Thyroid gland (tissue), 4 donors: Measurements from ENCODE around the gene LRFN4. TPM values are rescaled to one million over a fixed set of nuclear protein-coding genes. Genes with fewer than 3 reads are reported as not detected.

Experiments
- DNase-seq, 2 donors: peaks; one replicate each; pipeline ENCODE4 v3.0.0-alpha.2; 2019
- H3K27ac ChIP-seq, 3 donors: fragments of 200-600 bp; sonication (generic); 1 replicate in 2 of 3; 2 replicates in 1 of 3; pipeline ENCODE4 v1.5.1; 2016 to 2019; ENCODE audit warnings: mild to moderate bottlenecking in 1 of 3, moderate library complexity in 1 of 3
- H3K27me3 ChIP-seq: fragments of 200-600 bp; sonication (generic); one replicate; pipeline ENCODE4 v1.5.1; 2019
- H3K36me3 ChIP-seq, 2 donors: fragments of 200-600 bp; sonication (generic); one replicate each; pipeline ENCODE4 v1.5.1; 2016 to 2019
- H3K4me1 ChIP-seq, 2 donors: fragments of 200-600 bp; sonication (generic); one replicate each; pipeline ENCODE4 v1.5.1; 2017 to 2019
- H3K4me3 ChIP-seq, 3 donors: fragments of 200-600 bp; sonication (generic); replicated peaks in 1 of 3; 1 replicate in 2 of 3; 2 replicates in 1 of 3; pipeline ENCODE4 v1.5.1; 2016; ENCODE audit warnings: mild to moderate bottlenecking in 1 of 3
- H3K9me3 ChIP-seq: fragments of 200-600 bp; sonication (generic); one replicate; pipeline ENCODE4 v1.5.1; 2017
- CTCF ChIP-seq, 6 experiments: fragments of 200-600 bp in 3 of 6; fragments of 450-650 bp in 3 of 6; sonication (generic) in 3 of 6; IDR thresholded peaks; one replicate each; pipeline ENCODE4 v1.5.1; 2016 to 2019; ENCODE audit warnings: antibody characterized with exemption in 6 of 6, mild to moderate bottlenecking in 2 of 6, inconsistent platforms in 1 of 6, moderate library complexity in 1 of 6
- POLR2A ChIP-seq, 2 donors: fragments of 450-650 bp; IDR thresholded peaks; one replicate each; pipeline ENCODE4 v1.6.1; 2017; ENCODE audit warnings: antibody characterized with exemption in 2 of 2, mild to moderate bottlenecking in 2 of 2, moderate library complexity in 1 of 2
- WGBS, 2 donors: methylation state at CpG; one replicate each; pipeline ENCODE4 v1.1.5; 2017; 5-methylcytosine and 5-hydroxymethylcytosine counted together
- intact Hi-C: fragments of 100-400 bp; cut with DNase I; formaldehyde crosslinking; loops from one replicate; pipeline ENCODE4 v1.15.1; 2023
- total RNA-seq, 4 donors: library from RNA; depleted of rRNA; stranded (reverse); fragments of >200 nt; gene quantifications; one replicate each; pipeline ENCODE4 v1.2.3, GENCODE V29; 2016

The LRFN4 gene
- total RNA-seq, 4 donors from 2014 or later, result 4.7 to 7.5 (median 5.9) TPM

- Histone ChIP-seq H3K36me3 (peaks cover 0 to 15% of the 10 kb centered on the region in 2 donors), H3K4me1 (peaks cover 19 to 26% of the 10 kb centered on the region in 2 donors), H3K27me3 (no peaks in the 10 kb centered on the region), H3K9me3 (no peaks in the 10 kb centered on the region), H3K4me3 (no peak overlapping the region), H3K27ac (no peak overlapping the region)
- no peak for DNase-seq
- WGBS, 2 donors, result 91 to 95% methylated on average over 9 of the region's 9 CpGs
- TF ChIP-seq POLR2A (IDR thresholded peaks at IDR 0.05) (no peak), CTCF (IDR thresholded peaks at IDR 0.05) (no peak)
- intact Hi-C loops, result no loop called here
Observed at GRCh38 chr11:66845876-66846212, 11.0 kb upstream of the LRFN4 start.

GRCh38 chr11:66846671-66847091, 10.2 kb upstream of the LRFN4 start:
- Histone ChIP-seq H3K4me1 (peaks cover 16 to 21% of the 10 kb centered on the region in 2 donors), H3K27me3 (no peaks in the 10 kb centered on the region), H3K9me3 (no peaks in the 10 kb centered on the region), H3K27ac (no peak overlapping the region), H3K36me3 (peaks cover 0 to 15% of the 10 kb centered on the region in 2 donors), H3K4me3 (no peak overlapping the region)
- intact Hi-C loops, result no loop called here
- no peak for DNase-seq
- WGBS, 2 donors, result 93% methylated on average over 4 of the region's 4 CpGs
- TF ChIP-seq POLR2A (IDR thresholded peaks at IDR 0.05) (no peak), CTCF (IDR thresholded peaks at IDR 0.05) (no peak)

GRCh38 chr11:66847461-66848232, 9.2 kb upstream of the LRFN4 start:
- Histone ChIP-seq H3K4me3 (no peak overlapping the region), H3K4me1 (peaks cover 8 to 11% of the 10 kb centered on the region in 2 donors), H3K9me3 (no peaks in the 10 kb centered on the region), H3K27ac (no peak overlapping the region), H3K36me3 (peaks cover 0 to 15% of the 10 kb centered on the region in 2 donors), H3K27me3 (no peaks in the 10 kb centered on the region)
- no peak for TF ChIP-seq CTCF (IDR thresholded peaks at IDR 0.05)
- no peak for TF ChIP-seq POLR2A (IDR thresholded peaks at IDR 0.05)
- 89 to 92% methylated on average over 10 to 14 of the region's 14 CpGs for WGBS, 2 donors
- DNase-seq, result no peak
- intact Hi-C loops, result no loop called here

- no peaks in the 10 kb centered on the region for H3K9me3 ChIP-seq
- no peak overlapping the region for H3K27ac ChIP-seq
- peaks cover 0 to 15% of the 10 kb centered on the region in 2 donors for H3K36me3 ChIP-seq
- H3K27me3 ChIP-seq, result no peaks in the 10 kb centered on the region
- peak in 1 of 2 donors; percentile 0 for DNase-seq
- TF ChIP-seq POLR2A (IDR thresholded peaks at IDR 0.05), result no peak
- peaks cover 8 to 9% of the 10 kb centered on the region in 2 donors for H3K4me1 ChIP-seq
- 93 to 95% methylated on average over 14 to 21 of the region's 28 CpGs for WGBS, 2 donors
- intact Hi-C loops, result no loop called here
- no peak overlapping the region for H3K4me3 ChIP-seq
Observed at GRCh38 chr11:66848671-66849500, 8.0 kb upstream of the LRFN4 start.

- DNase-seq, result no peak
- intact Hi-C loops, result no loop called here
- peaks cover under 1 to 1% of the 10 kb centered on the region in 2 donors for H3K4me1 ChIP-seq
- peaks cover 0 to 15% of the 10 kb centered on the region in 2 donors for H3K36me3 ChIP-seq
- H3K9me3 ChIP-seq, result no peaks in the 10 kb centered on the region
- H3K27ac ChIP-seq, result no peak overlapping the region
- 89 to 92% methylated on average over 12 to 20 of the region's 22 CpGs for WGBS, 2 donors
- no peak overlapping the region for H3K4me3 ChIP-seq
- TF ChIP-seq POLR2A (IDR thresholded peaks at IDR 0.05), result no peak
- no peak for TF ChIP-seq CTCF (IDR thresholded peaks at IDR 0.05)
- no peaks in the 10 kb centered on the region for H3K27me3 ChIP-seq
Observed at GRCh38 chr11:66849501-66850234, 7.2 kb upstream of the LRFN4 start.
